K562 treated with DMSO at 1 percent for 4 hours (cell line): ENCODE measurements around the gene HOXB7. TPM values are rescaled to one million over a fixed set of nuclear protein-coding genes. Genes with fewer than 3 reads are reported as not detected.

Experiments used
- total RNA-seq: library from RNA; unstranded; fragments of 300-600 nt; gene quantifications from 2 replicates; pipeline ENCODE4 v1.2.3, GENCODE V29; 2022; ENCODE audit not compliant: insufficient read depth

HOXB7 gene
- 18.3 and 18.6 TPM in 2 replicates for total RNA-seq

GRCh38 chr17:48610282-48611211 is at the start of gene HOXB7:
HOXB7 (minus strand) TSS chr17:48611017; CDS start chr17:48610918, 99 bp downstream.

GRCh38 chr17:48626245-48627117 is 15.7 kb upstream of the HOXB7 start, which contains the start of gene HOXB9:
HOXB9 (minus strand) TSS chr17:48626358; CDS start chr17:48626269, 89 bp downstream.

GRCh38 chr17:48615047-48615962 is 4.5 kb upstream of the HOXB7 start, which contains the start of gene HOXB8:
HOXB8 (minus strand) TSS chr17:48615292; CDS start chr17:48614704, 588 bp downstream.

GRCh38 chr17:48604770-48605329 is 6.0 kb downstream of the HOXB7 start, which contains the start of gene HOXB6:
HOXB6 (minus strand) TSS chr17:48604986; CDS start chr17:48598150, 6,836 bp downstream.

GRCh38 chr17:48593126-48593829 is 17.5 kb downstream of the HOXB7 start, which contains the start of gene HOXB5:
HOXB5 (minus strand) TSS chr17:48593779; CDS start chr17:48593682, 97 bp downstream.

GRCh38 chr17:48589831-48590606 is 20.8 kb downstream of the HOXB7 start, which contains the start of gene HOXB3:
HOXB3 (minus strand) TSS chr17:48590241; CDS start chr17:48552474, 37,767 bp downstream.

GRCh38 chr17:48577946-48578615 is 32.7 kb downstream of the HOXB7 start, which contains the start of gene HOXB4:
HOXB4 (minus strand) TSS chr17:48578350; CDS start chr17:48578319, 31 bp downstream.

Other genes with a start within 250 kb of the HOXB7 start
- gene SKAP1, start 180.8 kb downstream of the HOXB7 start, total RNA-seq: not detected in 2 replicates
- gene HOXB1, start 80.0 kb downstream of the HOXB7 start, total RNA-seq: not detected in 2 replicates
- gene HOXB2, start 65.9 kb downstream of the HOXB7 start, total RNA-seq: 57.9 and 62.4 TPM in 2 replicates
- gene HOXB4, start 32.7 kb downstream of the HOXB7 start, total RNA-seq: 9.1 and 11.3 TPM in 2 replicates
- gene HOXB3, start 20.8 kb downstream of the HOXB7 start, total RNA-seq: 17.6 and 31.9 TPM in 2 replicates
- gene HOXB5, start 17.2 kb downstream of the HOXB7 start, total RNA-seq: 5.7 and 8.7 TPM in 2 replicates
- gene HOXB6, start 6.0 kb downstream of the HOXB7 start, total RNA-seq: 10.0 and 13.8 TPM in 2 replicates
- gene HOXB8, start 4.3 kb upstream of the HOXB7 start, total RNA-seq: 27.4 and 40.7 TPM in 2 replicates
- gene HOXB9, start 15.3 kb upstream of the HOXB7 start, total RNA-seq: 136 and 143 TPM in 2 replicates
- gene PRAC1, start 111.5 kb upstream of the HOXB7 start, total RNA-seq: not detected in 2 replicates
- gene PRAC2, start 112.2 kb upstream of the HOXB7 start, total RNA-seq: not detected in 2 replicates
- gene HOXB13, start 117.7 kb upstream of the HOXB7 start, total RNA-seq: not detected in 2 replicates
- gene TTLL6, start 206.2 kb upstream of the HOXB7 start, total RNA-seq: not detected in 2 replicates
- gene CALCOCO2, start 220.0 kb upstream of the HOXB7 start, total RNA-seq: 70.3 and 79.1 TPM in 2 replicates